CD14-positive monocyte (primary cell): Measurements from ENCODE around the gene TRAF3. TPM values are rescaled to one million over a fixed set of nuclear protein-coding genes. Genes with fewer than 3 reads are reported as not detected.
A peak's percentile ranks its signal among the peaks of the same experiment; 100 is the strongest.

Experiments used
- DNase-seq, 3 donors: peaks; one replicate each; pipeline ENCODE4 v3.0.0-alpha.2; 2011 to 2022
- H2AFZ ChIP-seq: 2 replicates; pipeline ENCODE4 v1.6.0; 2012; ENCODE audit warnings: mild to moderate bottlenecking, low read depth, low read length, inconsistent platforms; ENCODE audit not compliant: insufficient read depth, poor library complexity, severe bottlenecking
- H3K27ac ChIP-seq, 2 donors: 1 replicate in 1 of 2; 2 replicates in 1 of 2; pipeline ENCODE4 v1.5.1; 2012 to 2013; ENCODE audit warnings: low read length in 2 of 2, control low read depth in 1 of 2, inconsistent platforms in 1 of 2, low read depth in 1 of 2, mild to moderate bottlenecking in 1 of 2
- H3K27me3 ChIP-seq, 2 donors: one replicate each; pipeline versions ENCODE4 v1.6.0 to v1.6.1; 2011 to 2013; ENCODE audit warnings: low read length in 2 of 2; ENCODE audit not compliant: control insufficient read depth in 2 of 2, insufficient read depth in 2 of 2
- H3K36me3 ChIP-seq, 2 donors: replicated peaks in 1 of 2; 1 replicate in 1 of 2; 2 replicates in 1 of 2; pipeline versions ENCODE4 v1.5.1 to v1.6.1; 2012 to 2013; ENCODE audit warnings: low read length in 2 of 2, control low read depth in 1 of 2, inconsistent platforms in 1 of 2, mild to moderate bottlenecking in 1 of 2; ENCODE audit not compliant: insufficient read depth in 2 of 2, control insufficient read depth in 1 of 2
- H3K4me1 ChIP-seq, 2 donors: 1 replicate in 1 of 2; 2 replicates in 1 of 2; pipeline versions ENCODE4 v1.5.1 to v1.6.1; 2012 to 2013; ENCODE audit warnings: low read length in 2 of 2, control low read depth in 1 of 2, inconsistent platforms in 1 of 2, mild to moderate bottlenecking in 1 of 2, moderate library complexity in 1 of 2; ENCODE audit not compliant: insufficient read depth in 2 of 2, control insufficient read depth in 1 of 2
- H3K4me2 ChIP-seq: replicated peaks from 2 replicates; pipeline ENCODE3; 2012; ENCODE audit warnings: low read length, moderate library complexity, mild to moderate bottlenecking; ENCODE audit not compliant: poor library complexity, severe bottlenecking; ENCODE audit errors: extremely low read depth
- H3K4me3 ChIP-seq, 3 experiments: fragments of 200-600 bp in 1 of 3; sonication (generic) in 1 of 3; replicated peaks in 1 of 3; 1 replicate in 2 of 3; 2 replicates in 1 of 3; pipeline ENCODE4 v1.5.1; 2011 to 2013; ENCODE audit warnings: low read length in 3 of 3, mild to moderate bottlenecking in 3 of 3, control low read depth in 2 of 3, low read depth in 2 of 3, inconsistent platforms in 1 of 3, moderate library complexity in 1 of 3
- H3K79me2 ChIP-seq: 2 replicates; pipeline ENCODE4 v1.6.0; 2012; ENCODE audit warnings: mild to moderate bottlenecking, control low read depth, inconsistent platforms, low read length, moderate library complexity; ENCODE audit not compliant: insufficient read depth
- H3K9ac ChIP-seq: 2 replicates; pipeline ENCODE4 v1.6.0; 2017; ENCODE audit warnings: low read length, mild to moderate bottlenecking; ENCODE audit not compliant: insufficient read depth, poor library complexity, severe bottlenecking
- H3K9me3 ChIP-seq, 2 donors: replicated peaks in 1 of 2; 1 replicate in 1 of 2; 2 replicates in 1 of 2; pipeline versions ENCODE4 v1.5.1 to v1.6.1; 2012 to 2013; ENCODE audit warnings: low read length in 2 of 2, control low read depth in 1 of 2; ENCODE audit not compliant: control insufficient read depth in 1 of 2, insufficient read depth in 1 of 2
- H4K20me1 ChIP-seq: 2 replicates; pipeline ENCODE4 v1.6.0; 2012; ENCODE audit warnings: mild to moderate bottlenecking, low read length, control low read depth, moderate library complexity; ENCODE audit not compliant: insufficient read depth
- H3K27ac Mint-ChIP-seq, 7 donors: one replicate each; pipeline ENCODE4 v1.8.0; 2020; ENCODE audit warnings: mild to moderate bottlenecking in 7 of 7, mixed read lengths in 7 of 7, moderate library complexity in 6 of 7, inconsistent platforms in 2 of 7
- H3K27me3 Mint-ChIP-seq, 3 donors: one replicate each; pipeline ENCODE4 v1.8.0; 2021 to 2022; ENCODE audit warnings: low read depth in 3 of 3, mild to moderate bottlenecking in 3 of 3, mixed read lengths in 3 of 3, moderate library complexity in 3 of 3, inconsistent platforms in 1 of 3
- H3K36me3 Mint-ChIP-seq, 2 donors: one replicate each; pipeline ENCODE4 v1.8.0; 2020; ENCODE audit warnings: mixed read lengths in 2 of 2, inconsistent platforms in 1 of 2, mild to moderate bottlenecking in 1 of 2
- H3K4me1 Mint-ChIP-seq: one replicate; pipeline ENCODE4 v1.8.0; 2020; ENCODE audit warnings: mild to moderate bottlenecking, mixed read lengths
- H3K4me3 Mint-ChIP-seq, 2 donors: one replicate each; pipeline ENCODE4 v1.8.0; 2020; ENCODE audit warnings: mild to moderate bottlenecking in 2 of 2, mixed read lengths in 2 of 2, moderate library complexity in 1 of 2
- H3K9me3 Mint-ChIP-seq, 7 donors: one replicate each; pipeline ENCODE4 v1.8.0; 2020 to 2022; ENCODE audit warnings: mixed read lengths in 7 of 7, mild to moderate bottlenecking in 6 of 7, moderate library complexity in 6 of 7, inconsistent platforms in 2 of 7
- WGBS: methylation state at CpG from one replicate; pipeline ENCODE4 v1.1.5; 2013; ENCODE audit warnings: missing lambda C conversion rate; ENCODE audit not compliant: insufficient coverage; 5-methylcytosine and 5-hydroxymethylcytosine counted together
- intact Hi-C, 2 donors: fragments of 100-400 bp; cut with micrococcal nuclease; formaldehyde crosslinking; loops; one replicate each; pipeline versions ENCODE4 v1.15.0 to v1.15.1; 2023
- polyA plus RNA-seq, 3 donors: library from polyadenylated mRNA; depleted of rRNA in 1 of 3; unstranded in 2 of 3; stranded (reverse) in 1 of 3; fragments of 300-500 nt in 2 of 3; fragments of >200 nt in 1 of 3; fragmentation: Illumina TruSeq in 2 of 3; gene quantifications; 1 replicate in 2 of 3; 2 replicates in 1 of 3; pipeline ENCODE4 v1.2.3, GENCODE V29; 2012 to 2021
- TF ChIP-seq, protein P1 (sequence below): fragments of 200-600 bp; IDR thresholded peaks from one replicate; pipeline ENCODE4 v1.8.0; 2022; ENCODE audit warnings: antibody characterized with exemption, mild to moderate bottlenecking

TRAF3 gene
- polyA plus RNA-seq, 3 donors: 12.0 to 37.6 (median 17.3) TPM

DNA sequence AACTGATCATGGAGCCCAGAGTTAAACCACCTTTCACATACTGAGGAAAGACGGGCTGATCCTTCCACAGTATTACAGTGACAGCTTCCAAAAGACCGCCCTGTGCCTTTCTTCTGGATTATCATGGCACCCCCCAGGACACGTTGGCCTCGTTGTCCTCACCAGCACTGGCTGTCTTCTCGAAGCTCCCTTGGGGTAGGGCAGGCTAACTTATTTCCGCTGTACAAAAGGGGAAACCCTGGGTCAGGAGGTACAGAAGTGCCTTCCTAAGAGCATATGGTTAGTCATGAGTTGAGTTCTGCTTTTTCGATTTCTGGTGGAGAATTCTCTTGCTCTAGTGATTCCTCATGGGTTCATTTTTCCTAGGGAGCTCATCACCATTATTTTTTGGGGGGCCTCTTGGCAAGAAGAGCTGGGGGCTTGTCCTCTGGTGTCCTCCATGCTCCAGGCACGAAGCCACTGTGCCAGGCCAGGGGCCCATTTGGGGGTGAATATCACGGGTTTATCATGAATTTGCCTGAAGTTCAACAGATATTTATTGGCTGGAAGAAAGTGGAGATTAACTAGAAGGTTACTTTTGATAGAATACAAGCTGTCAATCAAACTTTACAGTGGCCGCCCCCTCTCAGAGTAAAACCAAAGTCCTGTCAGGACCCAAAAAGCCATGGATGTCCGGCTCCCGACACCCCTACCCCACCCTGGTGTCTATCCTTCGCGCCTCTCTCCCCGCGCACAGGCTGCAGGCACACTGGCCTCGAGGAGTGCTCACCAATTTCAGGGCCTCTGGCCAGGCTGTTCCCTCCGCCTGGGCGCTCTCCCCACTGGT, 8.8 kb upstream of the TRAF3 start:
- DNase-seq: peak; percentile 89 to 97 (median 97)
- Histone ChIP-seq H3K4me2 (peak overlapping the region; percentile 11), H3K36me3 (no peaks in the 10 kb centered on the region), H3K27ac (peak overlapping the region; percentile 85 to 90), H3K79me2 (no peaks in the 10 kb centered on the region), H3K9me3 (no peaks in the 10 kb centered on the region), H4K20me1 (no peaks in the 10 kb centered on the region), H3K4me3 (no peak overlapping the region), H3K9ac (peak overlapping the region; percentile 38), H3K27me3 (no peaks in the 10 kb centered on the region), H3K4me1 (peaks cover 24% of the 10 kb centered on the region in 2 donors), H2AFZ (no peak overlapping the region)
- no peaks in the 10 kb centered on the region for H3K36me3 Mint-ChIP-seq
- H3K4me3 Mint-ChIP-seq: no peak overlapping the region
- peak overlapping the region; percentile 94 to 97 (median 96) for H3K27ac Mint-ChIP-seq
- peaks cover 4 to 7% (median 6%) of the 10 kb centered on the region in 3 donors for H3K27me3 Mint-ChIP-seq
- peaks cover 29% of the 10 kb centered on the region for H3K4me1 Mint-ChIP-seq
- intact Hi-C loops: no loop called here
- WGBS: 89% methylated on average over 13 of the region's 19 CpGs
- peaks cover 0 to 3% (median 0%) of the 10 kb centered on the region in 7 donors for H3K9me3 Mint-ChIP-seq
- TF ChIP-seq, protein P1, sequence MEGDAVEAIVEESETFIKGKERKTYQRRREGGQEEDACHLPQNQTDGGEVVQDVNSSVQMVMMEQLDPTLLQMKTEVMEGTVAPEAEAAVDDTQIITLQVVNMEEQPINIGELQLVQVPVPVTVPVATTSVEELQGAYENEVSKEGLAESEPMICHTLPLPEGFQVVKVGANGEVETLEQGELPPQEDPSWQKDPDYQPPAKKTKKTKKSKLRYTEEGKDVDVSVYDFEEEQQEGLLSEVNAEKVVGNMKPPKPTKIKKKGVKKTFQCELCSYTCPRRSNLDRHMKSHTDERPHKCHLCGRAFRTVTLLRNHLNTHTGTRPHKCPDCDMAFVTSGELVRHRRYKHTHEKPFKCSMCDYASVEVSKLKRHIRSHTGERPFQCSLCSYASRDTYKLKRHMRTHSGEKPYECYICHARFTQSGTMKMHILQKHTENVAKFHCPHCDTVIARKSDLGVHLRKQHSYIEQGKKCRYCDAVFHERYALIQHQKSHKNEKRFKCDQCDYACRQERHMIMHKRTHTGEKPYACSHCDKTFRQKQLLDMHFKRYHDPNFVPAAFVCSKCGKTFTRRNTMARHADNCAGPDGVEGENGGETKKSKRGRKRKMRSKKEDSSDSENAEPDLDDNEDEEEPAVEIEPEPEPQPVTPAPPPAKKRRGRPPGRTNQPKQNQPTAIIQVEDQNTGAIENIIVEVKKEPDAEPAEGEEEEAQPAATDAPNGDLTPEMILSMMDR: no peak

- 100% methylated on average over 3 of the region's 4 CpGs for WGBS
- no peak overlapping the region for H3K4me3 ChIP-seq
- H3K4me1 Mint-ChIP-seq: peaks cover 29% of the 10 kb centered on the region
Observed at GRCh38 chr14:102769049-102769327, 8.3 kb upstream of the TRAF3 start.

More at GRCh38 chr14:102769049-102769327, 8.3 kb upstream of the TRAF3 start:
- H3K27me3 Mint-ChIP-seq: peaks cover 4 to 7% (median 4%) of the 10 kb centered on the region in 3 donors
- peaks cover 0 to 5% (median 0%) of the 10 kb centered on the region in 7 donors for H3K9me3 Mint-ChIP-seq
- peak overlapping the region; percentile 85 to 90 for H3K27ac ChIP-seq
- H3K27ac Mint-ChIP-seq: peak overlapping the region; percentile 94 to 97 (median 96)
- H3K36me3 Mint-ChIP-seq: no peaks in the 10 kb centered on the region
- H3K4me1 ChIP-seq: peaks cover 24% of the 10 kb centered on the region in 2 donors
- no peaks in the 10 kb centered on the region for H3K36me3 ChIP-seq
- H3K9ac ChIP-seq: peak overlapping the region; percentile 38
- DNase-seq: no peak
- intact Hi-C loops: no loop called here
- H2AFZ ChIP-seq: no peak overlapping the region
- H3K4me3 Mint-ChIP-seq: no peak overlapping the region
- H3K9me3 ChIP-seq: no peaks in the 10 kb centered on the region
- no peaks in the 10 kb centered on the region for H3K79me2 ChIP-seq
- H4K20me1 ChIP-seq: no peaks in the 10 kb centered on the region
- peak overlapping the region; percentile 11 for H3K4me2 ChIP-seq
- no peaks in the 10 kb centered on the region for H3K27me3 ChIP-seq
- TF ChIP-seq, protein P1: no peak
